Breast epithelium (tissue), 3 donors: Measurements from ENCODE around the gene CPSF3.

ENCODE experiments used
- CTCF ChIP-seq, 3 donors: fragments of 450-650 bp; IDR thresholded peaks; one replicate each; pipeline ENCODE4 v1.5.1; 2016 to 2017; ENCODE audit warnings: antibody characterized with exemption in 3 of 3, mild to moderate bottlenecking in 3 of 3, moderate library complexity in 3 of 3
- POLR2A ChIP-seq: fragments of 450-650 bp; IDR thresholded peaks from one replicate; pipeline ENCODE4 v1.6.1; 2016; ENCODE audit warnings: antibody characterized with exemption, mild to moderate bottlenecking, moderate library complexity
- POLR2AphosphoS5 ChIP-seq, 3 donors: sonication (generic); formaldehyde crosslinking; IDR thresholded peaks; one replicate each; pipeline ENCODE4 v1.6.1; 2017; ENCODE audit warnings: antibody characterized with exemption in 3 of 3

DNA sequence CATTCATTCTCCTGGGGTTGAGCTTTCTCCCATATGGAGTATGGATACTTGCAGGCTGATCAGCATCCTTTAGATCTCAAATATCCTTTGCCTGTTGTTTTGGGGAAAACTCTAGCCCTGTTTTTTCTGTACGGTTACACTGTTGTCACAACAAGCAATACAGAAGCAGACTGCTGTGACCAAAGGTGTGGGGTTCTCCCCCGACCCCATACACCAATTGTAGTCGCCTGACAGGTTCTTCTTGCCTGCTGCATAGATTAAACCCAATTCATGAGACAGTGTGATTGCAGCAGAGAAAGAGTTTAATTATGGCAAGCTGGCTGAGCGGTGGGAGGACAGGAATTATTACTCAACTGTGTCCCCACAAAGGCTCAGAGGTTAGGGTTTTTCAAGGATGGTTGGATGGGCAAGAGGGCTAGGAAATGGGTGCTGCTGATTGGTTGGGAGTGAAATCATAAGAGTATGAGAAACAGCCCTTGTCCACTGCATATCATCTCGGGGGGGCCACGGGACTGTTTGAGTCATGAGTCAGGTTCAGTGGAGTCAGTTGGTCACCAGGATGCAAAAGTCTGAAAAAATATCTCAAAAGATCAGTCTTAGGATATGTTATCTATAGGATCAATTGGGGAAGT is 40.7 kb upstream of the CPSF3 start:
- TF ChIP-seq CTCF (IDR thresholded peaks at IDR 0.05) (no peak), POLR2A (no peak), POLR2AphosphoS5 (IDR thresholded peaks at IDR 0.05) (no peak)
